ENCODE data around the gene GPAM. TPM values are rescaled to one million over a fixed set of nuclear protein-coding genes. Genes with fewer than 3 reads are reported as not detected.
"Not testable (repeated sequence)": the region's sequence is repeated elsewhere in the genome, so short reads cannot be mapped to it uniquely, and the experiment has no call there.

GPAM gene
- total RNA-seq, 1 experiment from 2014 or later, result 2.3 TPM

- no peak for DNase-seq (ENCODE audit: low spot score)
These were observed 31.8 kb upstream of the GPAM start for GRCh38 chr10:112215342-112215774.

GRCh38 chr10:112214298-112214926 lies 30.8 kb upstream of the GPAM start:
- no peak for DNase-seq (ENCODE audit: low spot score)

- DNase-seq (ENCODE audit: low spot score), result no peak
These were observed 30.3 kb upstream of the GPAM start for GRCh38 chr10:112213836-112214235.

GRCh38 chr10:112213098-112213823 lies 29.7 kb upstream of the GPAM start:
- no peak for DNase-seq (ENCODE audit: low spot score)

GRCh38 chr10:112210666-112211065 lies 27.1 kb upstream of the GPAM start:
- no peak for DNase-seq (ENCODE audit: low spot score)

GRCh38 chr10:112209684-112210131 lies 26.1 kb upstream of the GPAM start:
- no peak for DNase-seq (ENCODE audit: low spot score)

- DNase-seq (ENCODE audit: low spot score), result no peak
These were observed 25.4 kb upstream of the GPAM start for GRCh38 chr10:112208997-112209396.

GRCh38 chr10:112208292-112208691 lies 24.7 kb upstream of the GPAM start:
- no peak for DNase-seq (ENCODE audit: low spot score)

GRCh38 chr10:112203328-112204076 lies 19.9 kb upstream of the GPAM start:
- no peak for DNase-seq (ENCODE audit: low spot score)

GRCh38 chr10:112202561-112203241 lies 19.1 kb upstream of the GPAM start:
- no peak for DNase-seq (ENCODE audit: low spot score)

- DNase-seq (ENCODE audit: low spot score), result no peak
These were observed 18.5 kb upstream of the GPAM start for GRCh38 chr10:112202076-112202475.

GRCh38 chr10:112201334-112201733 lies 17.8 kb upstream of the GPAM start:
- no peak for DNase-seq (ENCODE audit: low spot score)

GRCh38 chr10:112200259-112200658 lies 16.7 kb upstream of the GPAM start:
- not testable (repeated sequence) for DNase-seq (ENCODE audit: low spot score)

GRCh38 chr10:112197662-112198061 lies 14.1 kb upstream of the GPAM start:
- DNase-seq (ENCODE audit: low spot score), result not testable (repeated sequence)

GRCh38 chr10:112195224-112195623 lies 11.7 kb upstream of the GPAM start:
- DNase-seq (ENCODE audit: low spot score), result peak; percentile 11

- DNase-seq (ENCODE audit: low spot score), result no peak
These were observed 8.2 kb upstream of the GPAM start for GRCh38 chr10:112191791-112192190.

GRCh38 chr10:112191041-112191590 lies 7.6 kb upstream of the GPAM start:
- no peak for DNase-seq (ENCODE audit: low spot score)

GRCh38 chr10:112189465-112189864 lies 5.9 kb upstream of the GPAM start:
- no peak for DNase-seq (ENCODE audit: low spot score)

- no peak for DNase-seq (ENCODE audit: low spot score)
These were observed 4.0 kb upstream of the GPAM start for GRCh38 chr10:112187527-112187926.

- no peak for DNase-seq (ENCODE audit: low spot score)
These were observed 2.4 kb upstream of the GPAM start for GRCh38 chr10:112185959-112186358.

GRCh38 chr10:112184379-112184778 lies 814 bp upstream of the GPAM start:
- peak; percentile 1 for DNase-seq (ENCODE audit: low spot score)

- no peak for DNase-seq (ENCODE audit: low spot score)
These were observed 447 bp upstream of the GPAM start for GRCh38 chr10:112184052-112184371.
